ENCODE data around the gene CASK.

The CASK gene

GRCh38 chrX:41529221-41529620, 394.1 kb downstream of the CASK start:
- Histone ChIP-seq H3K27me3 (ENCODE audit: insufficient read depth, low read length) (peaks cover 2% of the 10 kb centered on the region), H3K9me3 (ENCODE audit: low read length) (no peaks in the 10 kb centered on the region)

GRCh38 chrX:41528784-41529183, 394.6 kb downstream of the CASK start:
- peaks cover 2% of the 10 kb centered on the region for H3K27me3 ChIP-seq (ENCODE audit: insufficient read depth, low read length)
- no peaks in the 10 kb centered on the region for H3K4me1 ChIP-seq (ENCODE audit: insufficient read depth, low read length)
- H2AFZ ChIP-seq (ENCODE audit: low read depth, low read length) = no peak overlapping the region
- H3K9me3 ChIP-seq (ENCODE audit: low read length) = no peaks in the 10 kb centered on the region
- H3K4me3 ChIP-seq (ENCODE audit: low read length) = no peak overlapping the region
- H3K36me3 ChIP-seq (ENCODE audit: insufficient read depth, low read length) = peaks cover 27% of the 10 kb centered on the region

More at GRCh38 chrX:41529221-41529620, 394.1 kb downstream of the CASK start:
- Histone ChIP-seq H3K4me1 (ENCODE audit: insufficient read depth, low read length) (no peaks in the 10 kb centered on the region), H3K4me3 (ENCODE audit: low read length) (no peak overlapping the region), H2AFZ (ENCODE audit: low read depth, low read length) (no peak overlapping the region), H3K36me3 (ENCODE audit: insufficient read depth, low read length) (peaks cover 26% of the 10 kb centered on the region)

- H3K27me3 ChIP-seq (ENCODE audit: insufficient read depth, low read length) = no peaks in the 10 kb centered on the region
- no peak overlapping the region for H3K4me3 ChIP-seq (ENCODE audit: low read length)
- H3K4me1 ChIP-seq (ENCODE audit: insufficient read depth, low read length) = no peaks in the 10 kb centered on the region
- H2AFZ ChIP-seq (ENCODE audit: low read depth, low read length) = no peak overlapping the region
- H3K36me3 ChIP-seq (ENCODE audit: insufficient read depth, low read length) = peaks cover 30% of the 10 kb centered on the region
- H3K9me3 ChIP-seq (ENCODE audit: low read length) = no peaks in the 10 kb centered on the region
Measured at GRCh38 chrX:41526925-41527324, 396.4 kb downstream of the CASK start.

GRCh38 chrX:41526271-41526670, 397.1 kb downstream of the CASK start:
- Histone ChIP-seq H3K9me3 (ENCODE audit: low read length) (no peaks in the 10 kb centered on the region), H3K4me3 (ENCODE audit: low read length) (no peak overlapping the region), H3K27me3 (ENCODE audit: insufficient read depth, low read length) (no peaks in the 10 kb centered on the region), H3K4me1 (ENCODE audit: insufficient read depth, low read length) (no peaks in the 10 kb centered on the region), H3K36me3 (ENCODE audit: insufficient read depth, low read length) (peaks cover 30% of the 10 kb centered on the region), H2AFZ (ENCODE audit: low read depth, low read length) (no peak overlapping the region)

GRCh38 chrX:41522671-41523070, 400.7 kb downstream of the CASK start:
- H3K9me3 ChIP-seq (ENCODE audit: low read length) = no peaks in the 10 kb centered on the region
- H3K4me3 ChIP-seq (ENCODE audit: low read length) = no peak overlapping the region
- H3K27me3 ChIP-seq (ENCODE audit: insufficient read depth, low read length) = peaks cover 2% of the 10 kb centered on the region
- H3K36me3 ChIP-seq (ENCODE audit: insufficient read depth, low read length) = peaks cover 3% of the 10 kb centered on the region
- H2AFZ ChIP-seq (ENCODE audit: low read depth, low read length) = no peak overlapping the region
- H3K4me1 ChIP-seq (ENCODE audit: insufficient read depth, low read length) = peaks cover 5% of the 10 kb centered on the region

GRCh38 chrX:41522081-41522480, 401.3 kb downstream of the CASK start:
- H3K9me3 ChIP-seq (ENCODE audit: low read length) = no peaks in the 10 kb centered on the region
- H3K27me3 ChIP-seq (ENCODE audit: insufficient read depth, low read length) = peaks cover 2% of the 10 kb centered on the region
- H2AFZ ChIP-seq (ENCODE audit: low read depth, low read length) = no peak overlapping the region
- peaks cover 3% of the 10 kb centered on the region for H3K36me3 ChIP-seq (ENCODE audit: insufficient read depth, low read length)
- no peak overlapping the region for H3K4me3 ChIP-seq (ENCODE audit: low read length)
- peaks cover 11% of the 10 kb centered on the region for H3K4me1 ChIP-seq (ENCODE audit: insufficient read depth, low read length)

GRCh38 chrX:41519468-41519867, 403.9 kb downstream of the CASK start:
- peaks cover 3% of the 10 kb centered on the region for H3K36me3 ChIP-seq (ENCODE audit: insufficient read depth, low read length)
- no peak overlapping the region for H3K4me3 ChIP-seq (ENCODE audit: low read length)
- peaks cover 21% of the 10 kb centered on the region for H3K4me1 ChIP-seq (ENCODE audit: insufficient read depth, low read length)
- H3K27me3 ChIP-seq (ENCODE audit: insufficient read depth, low read length) = peaks cover 2% of the 10 kb centered on the region
- no peak overlapping the region for H2AFZ ChIP-seq (ENCODE audit: low read depth, low read length)
- H3K9me3 ChIP-seq (ENCODE audit: low read length) = no peaks in the 10 kb centered on the region

GRCh38 chrX:41518841-41519220, 404.5 kb downstream of the CASK start:
- peaks cover 22% of the 10 kb centered on the region for H3K4me1 ChIP-seq (ENCODE audit: insufficient read depth, low read length)
- no peak overlapping the region for H3K4me3 ChIP-seq (ENCODE audit: low read length)
- peaks cover 3% of the 10 kb centered on the region for H3K36me3 ChIP-seq (ENCODE audit: insufficient read depth, low read length)
- no peak overlapping the region for H2AFZ ChIP-seq (ENCODE audit: low read depth, low read length)
- no peaks in the 10 kb centered on the region for H3K9me3 ChIP-seq (ENCODE audit: low read length)
- H3K27me3 ChIP-seq (ENCODE audit: insufficient read depth, low read length) = peaks cover 2% of the 10 kb centered on the region

- Histone ChIP-seq H2AFZ (ENCODE audit: low read depth, low read length) (no peak overlapping the region), H3K36me3 (ENCODE audit: insufficient read depth, low read length) (no peaks in the 10 kb centered on the region), H3K4me3 (ENCODE audit: low read length) (no peak overlapping the region), H3K9me3 (ENCODE audit: low read length) (no peaks in the 10 kb centered on the region), H3K4me1 (ENCODE audit: insufficient read depth, low read length) (peaks cover 22% of the 10 kb centered on the region), H3K27me3 (ENCODE audit: insufficient read depth, low read length) (peaks cover 2% of the 10 kb centered on the region)
Measured at GRCh38 chrX:41518127-41518840, 405.1 kb downstream of the CASK start.

GRCh38 chrX:41516999-41517765, 406.2 kb downstream of the CASK start:
- Histone ChIP-seq H2AFZ (ENCODE audit: low read depth, low read length) (no peak overlapping the region), H3K36me3 (ENCODE audit: insufficient read depth, low read length) (no peaks in the 10 kb centered on the region), H3K4me1 (ENCODE audit: insufficient read depth, low read length) (peaks cover 22% of the 10 kb centered on the region), H3K9me3 (ENCODE audit: low read length) (no peaks in the 10 kb centered on the region), H3K27me3 (ENCODE audit: insufficient read depth, low read length) (peaks cover 2% of the 10 kb centered on the region), H3K4me3 (ENCODE audit: low read length) (no peak overlapping the region)

- no peaks in the 10 kb centered on the region for H3K36me3 ChIP-seq (ENCODE audit: insufficient read depth, low read length)
- H3K4me3 ChIP-seq (ENCODE audit: low read length) = no peak overlapping the region
- H3K4me1 ChIP-seq (ENCODE audit: insufficient read depth, low read length) = peaks cover 22% of the 10 kb centered on the region
- no peak overlapping the region for H2AFZ ChIP-seq (ENCODE audit: low read depth, low read length)
- no peaks in the 10 kb centered on the region for H3K9me3 ChIP-seq (ENCODE audit: low read length)
- peaks cover 2% of the 10 kb centered on the region for H3K27me3 ChIP-seq (ENCODE audit: insufficient read depth, low read length)
Measured at GRCh38 chrX:41516456-41516855, 406.9 kb downstream of the CASK start.

- no peaks in the 10 kb centered on the region for H3K36me3 ChIP-seq (ENCODE audit: insufficient read depth, low read length)
- no peak overlapping the region for H2AFZ ChIP-seq (ENCODE audit: low read depth, low read length)
- H3K9me3 ChIP-seq (ENCODE audit: low read length) = no peaks in the 10 kb centered on the region
- peaks cover 22% of the 10 kb centered on the region for H3K4me1 ChIP-seq (ENCODE audit: insufficient read depth, low read length)
- H3K27me3 ChIP-seq (ENCODE audit: insufficient read depth, low read length) = peaks cover 2% of the 10 kb centered on the region
- H3K4me3 ChIP-seq (ENCODE audit: low read length) = no peak overlapping the region
Measured at GRCh38 chrX:41515376-41515775, 408.0 kb downstream of the CASK start.

- no peaks in the 10 kb centered on the region for H3K36me3 ChIP-seq (ENCODE audit: insufficient read depth, low read length)
- peaks cover 22% of the 10 kb centered on the region for H3K4me1 ChIP-seq (ENCODE audit: insufficient read depth, low read length)
- peaks cover 2% of the 10 kb centered on the region for H3K27me3 ChIP-seq (ENCODE audit: insufficient read depth, low read length)
- H3K4me3 ChIP-seq (ENCODE audit: low read length) = no peak overlapping the region
- H2AFZ ChIP-seq (ENCODE audit: low read depth, low read length) = no peak overlapping the region
- H3K9me3 ChIP-seq (ENCODE audit: low read length) = no peaks in the 10 kb centered on the region
Measured at GRCh38 chrX:41514179-41514578, 409.2 kb downstream of the CASK start.

Measured in neuron (in vitro differentiated cells).